ENCODE data around the gene APCDD1. TPM values are rescaled to one million over a fixed set of nuclear protein-coding genes. Genes with fewer than 3 reads are reported as not detected.
"Not testable (repeated sequence)": the region's sequence is repeated elsewhere in the genome, so short reads cannot be mapped to it uniquely, and the experiment has no call there.

Gene APCDD1
- total RNA-seq, 2 experiments from 2014 or later: not detected

DNA sequence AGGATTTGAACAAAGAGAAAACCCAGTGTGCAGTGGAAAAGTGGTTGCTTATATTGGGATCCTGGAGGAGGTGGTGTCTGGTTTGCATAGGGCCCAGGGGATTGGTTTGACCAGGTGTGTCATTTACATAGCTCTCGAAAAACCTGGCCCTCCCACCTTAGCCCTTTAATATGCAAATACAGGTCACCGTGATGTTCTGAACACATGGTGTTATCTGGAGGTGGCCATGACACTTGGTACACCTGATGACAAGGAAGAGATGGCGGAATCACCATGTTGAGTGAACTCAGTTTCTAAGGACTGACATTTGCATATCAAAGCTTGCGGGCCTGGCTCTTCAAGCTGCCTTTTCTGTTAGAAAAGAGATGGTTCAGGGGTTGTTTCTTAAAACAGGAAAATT is 69.1 kb downstream of the APCDD1 start:
- Mint-ChIP-seq H3K4me1 (peaks cover 36% of the 10 kb centered on the region), H3K27me3 (peaks cover 28% of the 10 kb centered on the region), H3K9me3 (ENCODE audit: low read depth) (no peaks in the 10 kb centered on the region), H3K27ac (no peak overlapping the region), H3K36me3 (peaks cover 5% of the 10 kb centered on the region), H3K4me3 (no peak overlapping the region)
- ATAC-seq (no peak), DNase-seq (no peak)
- CTCF ChIA-PET: no interaction called here

DNA sequence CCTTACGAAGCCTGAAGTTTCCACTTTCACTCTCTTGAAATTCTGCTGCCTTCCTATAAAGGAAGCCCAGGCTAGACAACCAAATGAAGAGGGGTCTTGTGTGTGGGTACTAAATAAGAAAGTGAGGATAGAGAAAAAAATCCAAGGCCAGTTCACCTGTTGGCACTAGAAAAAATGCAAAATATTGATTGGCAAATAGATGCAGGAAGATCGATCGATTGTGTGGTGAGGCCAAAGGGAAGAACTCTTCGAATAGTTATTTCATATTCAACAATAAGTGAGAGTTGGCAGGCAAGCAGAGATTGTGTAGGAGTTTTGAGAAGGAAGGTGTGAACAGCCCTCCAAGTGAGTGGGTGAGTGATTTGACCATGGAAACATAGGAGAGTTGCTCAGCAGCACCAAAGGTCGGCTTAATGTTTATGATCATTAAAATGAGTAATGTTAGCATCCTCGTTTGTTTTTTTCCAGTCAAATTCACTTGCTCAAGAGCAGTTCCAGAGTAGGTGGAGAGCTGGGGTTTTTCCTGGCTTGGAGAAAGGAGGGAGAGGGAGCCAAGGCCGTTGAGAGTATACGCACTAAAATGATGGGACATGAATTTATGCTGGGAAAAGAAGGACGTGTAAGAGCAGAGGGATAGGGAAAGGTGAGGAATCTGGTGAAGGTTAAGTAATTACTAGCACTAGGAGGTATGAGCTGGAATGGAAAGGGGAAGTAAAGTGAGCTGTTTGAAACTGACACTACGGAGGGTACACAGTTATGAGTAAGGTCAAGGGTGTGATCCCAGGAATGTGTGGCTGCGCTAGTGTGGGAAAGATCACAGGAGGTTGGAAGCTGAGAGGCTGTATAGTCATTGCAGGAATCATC is 70.3 kb downstream of the APCDD1 start:
- Mint-ChIP-seq H3K36me3 (peaks cover 5% of the 10 kb centered on the region), H3K27me3 (peaks cover 17% of the 10 kb centered on the region), H3K9me3 (ENCODE audit: low read depth) (no peaks in the 10 kb centered on the region), H3K27ac (no peak overlapping the region), H3K4me3 (peak overlapping the region; percentile 94), H3K4me1 (peaks cover 37% of the 10 kb centered on the region)
- ATAC-seq: no peak
- no peak for DNase-seq
- CTCF ChIA-PET: interaction anchor here (0.9 to 1.2 kb wide), 2 partner anchors 10 to 554 kb away, joined by 3 read pairs; no protein-coding TSS in a partner anchor

- Mint-ChIP-seq H3K27me3 (peaks cover 14% of the 10 kb centered on the region), H3K4me1 (peaks cover 39% of the 10 kb centered on the region), H3K27ac (peak overlapping the region; percentile 96), H3K4me3 (peak overlapping the region; percentile 94), H3K9me3 (ENCODE audit: low read depth) (no peaks in the 10 kb centered on the region), H3K36me3 (peaks cover 5% of the 10 kb centered on the region)
- no peak for ATAC-seq
- no peak for DNase-seq
- CTCF ChIA-PET: interaction anchor here (0.9 to 1.2 kb wide), 2 partner anchors 9 to 554 kb away, joined by 3 read pairs; no protein-coding TSS in a partner anchor
Observed at GRCh38 chr18:10525371-10525691, 70.9 kb downstream of the APCDD1 start.

- Mint-ChIP-seq H3K9me3 (ENCODE audit: low read depth) (no peaks in the 10 kb centered on the region), H3K27ac (peak within 1 kb of the TSS; percentile 96), H3K27me3 (peaks cover 14% of the 10 kb centered on the region), H3K36me3 (peaks cover 5% of the 10 kb centered on the region), H3K4me3 (peak within 1 kb of the TSS; percentile 94), H3K4me1 (peaks cover 45% of the 10 kb centered on the region)
- DNase-seq (peak; percentile 94), ATAC-seq (peak; percentile 93)
- CTCF ChIA-PET: interaction anchor here (0.9 to 1.2 kb wide), 2 partner anchors 9 to 555 kb away, joined by 3 read pairs; no protein-coding TSS in a partner anchor
Observed at GRCh38 chr18:10525697-10526560, 71.5 kb downstream of the APCDD1 start, which contains the start of gene NAPG. NAPG (plus strand) TSS chr18:10526027; CDS start chr18:10526103, 76 bp downstream.

DNA sequence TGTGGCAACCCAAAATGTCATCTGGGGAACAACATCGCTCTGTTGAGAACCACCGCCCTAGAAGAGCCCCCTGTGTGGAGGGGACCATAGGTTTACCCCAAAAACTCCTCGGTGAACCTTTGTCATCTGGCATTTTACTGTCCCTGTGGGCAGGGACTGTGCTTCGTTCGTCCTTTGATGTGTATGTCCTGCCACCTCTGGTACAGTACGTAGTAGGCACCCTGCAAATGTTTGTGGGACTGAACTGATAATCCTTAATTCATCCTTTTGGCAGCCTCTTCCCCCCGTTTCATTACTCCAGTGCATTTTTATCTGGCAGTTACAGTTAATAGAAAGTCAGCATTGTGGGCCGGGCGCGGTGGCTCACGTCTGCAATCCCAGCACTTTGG is 72.1 kb downstream of the APCDD1 start:
- ATAC-seq (peak; percentile 5), DNase-seq (no peak)
- peaks cover 46% of the 10 kb centered on the region for H3K4me1 Mint-ChIP-seq
- peak overlapping the region; percentile 89 for H3K27ac Mint-ChIP-seq
- peak overlapping the region; percentile 94 for H3K4me3 Mint-ChIP-seq
- no peaks in the 10 kb centered on the region for H3K9me3 Mint-ChIP-seq (ENCODE audit: low read depth)
- CTCF ChIA-PET: interaction anchor here (1.0 kb wide), 1 partner anchor 27 kb away, joined by 3 read pairs; no protein-coding TSS in a partner anchor
- H3K27me3 Mint-ChIP-seq: peaks cover 13% of the 10 kb centered on the region
- H3K36me3 Mint-ChIP-seq: peaks cover 5% of the 10 kb centered on the region

DNA sequence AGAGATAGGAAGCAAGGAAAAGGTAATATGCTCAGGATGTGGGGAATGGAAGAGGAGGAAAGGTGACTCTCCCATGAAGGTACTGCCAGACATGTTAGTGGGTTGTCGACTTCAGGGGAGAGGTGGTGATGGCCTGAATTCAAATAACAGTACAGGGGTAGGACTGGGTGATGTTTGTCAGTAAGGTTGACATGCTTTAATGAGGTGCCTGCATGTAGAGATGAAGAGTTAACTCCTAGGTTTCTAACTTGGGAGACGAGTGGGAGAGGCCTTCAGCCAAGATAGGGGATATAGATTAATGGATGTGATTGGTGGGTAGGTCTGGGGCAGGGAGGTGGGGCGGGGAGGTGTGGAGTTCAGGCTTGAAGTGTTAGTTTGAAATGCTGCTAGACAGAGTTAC is 74.0 kb downstream of the APCDD1 start:
- H3K27me3 Mint-ChIP-seq: no peaks in the 10 kb centered on the region
- no peak for ATAC-seq
- H3K36me3 Mint-ChIP-seq: peaks cover 10% of the 10 kb centered on the region
- DNase-seq: no peak
- H3K27ac Mint-ChIP-seq: no peak overlapping the region
- H3K4me3 Mint-ChIP-seq: peak overlapping the region; percentile 4
- CTCF ChIA-PET: no interaction called here
- no peaks in the 10 kb centered on the region for H3K9me3 Mint-ChIP-seq (ENCODE audit: low read depth)
- H3K4me1 Mint-ChIP-seq: peaks cover 49% of the 10 kb centered on the region

DNA sequence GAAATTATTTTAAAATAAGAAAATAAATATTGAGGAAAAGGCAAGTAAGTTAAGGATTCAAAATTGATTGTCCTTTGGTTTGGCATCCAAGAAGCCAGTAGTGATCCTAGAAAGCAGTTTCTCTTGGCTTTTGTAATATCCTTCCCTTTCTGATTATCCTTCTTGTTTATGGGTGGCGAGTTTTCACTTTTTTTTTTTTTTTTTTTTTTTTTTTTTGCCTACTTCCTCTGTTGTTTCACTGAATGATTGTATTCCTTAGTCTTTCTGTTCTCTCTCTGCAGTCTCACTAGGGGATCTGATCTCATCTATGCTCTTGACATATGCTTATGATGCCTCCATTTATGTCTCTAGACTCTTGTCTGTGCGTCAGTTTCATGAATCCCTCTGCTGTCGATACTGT is 75.6 kb downstream of the APCDD1 start:
- Mint-ChIP-seq H3K9me3 (ENCODE audit: low read depth) (no peaks in the 10 kb centered on the region), H3K4me1 (peaks cover 40% of the 10 kb centered on the region), H3K36me3 (peaks cover 16% of the 10 kb centered on the region), H3K4me3 (peak overlapping the region; percentile 16), H3K27ac (peak overlapping the region; percentile 83), H3K27me3 (no peaks in the 10 kb centered on the region)
- DNase-seq: no peak
- CTCF ChIA-PET: no interaction called here
- ATAC-seq: no peak

DNA sequence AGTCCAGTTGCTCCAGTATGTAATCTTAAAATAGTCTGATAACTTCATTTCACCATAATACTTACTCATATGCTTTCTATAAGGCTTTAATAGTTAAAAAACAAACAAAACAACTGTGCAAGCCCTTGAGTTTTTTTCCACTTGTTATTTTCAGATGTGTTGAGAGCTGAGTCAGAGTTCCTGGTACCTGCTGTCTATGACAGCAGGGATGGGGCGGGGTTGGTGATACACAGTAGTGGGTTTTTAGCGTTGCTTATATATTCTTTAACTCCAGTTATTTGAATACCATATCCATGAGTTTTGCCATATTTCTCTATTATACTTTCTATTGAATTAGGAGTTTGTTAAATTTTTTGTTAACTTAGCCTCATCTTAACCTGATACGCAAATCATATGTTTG is 76.4 kb downstream of the APCDD1 start:
- H3K4me1 Mint-ChIP-seq: peaks cover 37% of the 10 kb centered on the region
- peak overlapping the region; percentile 83 for H3K27ac Mint-ChIP-seq
- CTCF ChIA-PET: interaction anchor here (1.5 kb wide), 1 partner anchor 30 kb away, joined by 6 read pairs; no protein-coding TSS in a partner anchor
- DNase-seq: peak; percentile 46
- no peak overlapping the region for H3K4me3 Mint-ChIP-seq
- H3K27me3 Mint-ChIP-seq: no peaks in the 10 kb centered on the region
- H3K9me3 Mint-ChIP-seq (ENCODE audit: low read depth): no peaks in the 10 kb centered on the region
- ATAC-seq: no peak
- peaks cover 17% of the 10 kb centered on the region for H3K36me3 Mint-ChIP-seq

DNA sequence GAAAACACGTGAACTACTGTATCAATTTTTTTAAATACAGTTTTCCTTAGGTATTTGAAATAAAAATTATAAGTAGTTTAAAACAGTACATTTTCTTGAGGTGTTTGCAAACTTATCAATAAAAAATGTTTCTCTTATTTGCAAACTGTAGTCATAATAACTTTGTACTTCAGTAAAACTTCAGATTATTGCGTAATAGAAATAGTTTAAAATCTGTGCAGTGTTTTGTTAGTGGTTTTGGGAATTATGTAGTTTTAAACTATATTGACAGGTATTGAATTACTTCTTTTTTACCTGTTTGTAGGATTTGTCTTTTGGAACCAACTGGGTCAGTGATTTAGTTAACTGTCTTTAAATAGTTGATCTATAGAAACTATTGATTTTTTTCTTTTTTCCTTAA is 78.7 kb downstream of the APCDD1 start:
- Mint-ChIP-seq H3K27ac (no peak overlapping the region), H3K36me3 (peaks cover 23% of the 10 kb centered on the region), H3K27me3 (no peaks in the 10 kb centered on the region), H3K4me1 (peaks cover 37% of the 10 kb centered on the region), H3K9me3 (ENCODE audit: low read depth) (no peaks in the 10 kb centered on the region), H3K4me3 (no peak overlapping the region)
- no peak for ATAC-seq
- DNase-seq: no peak
- CTCF ChIA-PET: no interaction called here

DNA sequence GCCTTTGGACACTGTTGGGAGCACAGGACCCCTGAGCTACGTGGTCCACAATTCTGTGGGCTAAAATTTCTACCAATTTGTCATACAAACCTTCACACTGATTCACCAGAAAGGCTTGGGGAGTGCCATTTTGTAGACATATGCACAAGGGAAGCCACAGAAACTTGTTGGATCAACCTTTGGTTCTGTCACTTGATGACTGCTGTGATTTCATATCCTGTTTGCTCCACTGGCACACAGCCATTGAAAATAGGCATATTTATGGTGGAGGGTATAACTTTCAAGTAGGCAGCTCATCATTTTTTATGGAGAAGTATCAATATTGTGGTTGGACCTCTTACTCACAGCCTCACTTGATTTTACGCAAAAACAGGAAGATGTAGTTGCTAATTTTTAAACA is 81.8 kb downstream of the APCDD1 start:
- CTCF ChIA-PET: interaction anchor here (0.8 to 1.5 kb wide), 2 partner anchors 11 to 15 kb away, joined by 3 read pairs; no protein-coding TSS in a partner anchor
- H3K27ac Mint-ChIP-seq: no peak overlapping the region
- H3K36me3 Mint-ChIP-seq: peaks cover 44% of the 10 kb centered on the region
- H3K4me1 Mint-ChIP-seq: peaks cover 13% of the 10 kb centered on the region
- H3K27me3 Mint-ChIP-seq: no peaks in the 10 kb centered on the region
- H3K9me3 Mint-ChIP-seq (ENCODE audit: low read depth): no peaks in the 10 kb centered on the region
- DNase-seq: no peak
- no peak overlapping the region for H3K4me3 Mint-ChIP-seq
- ATAC-seq: no peak

DNA sequence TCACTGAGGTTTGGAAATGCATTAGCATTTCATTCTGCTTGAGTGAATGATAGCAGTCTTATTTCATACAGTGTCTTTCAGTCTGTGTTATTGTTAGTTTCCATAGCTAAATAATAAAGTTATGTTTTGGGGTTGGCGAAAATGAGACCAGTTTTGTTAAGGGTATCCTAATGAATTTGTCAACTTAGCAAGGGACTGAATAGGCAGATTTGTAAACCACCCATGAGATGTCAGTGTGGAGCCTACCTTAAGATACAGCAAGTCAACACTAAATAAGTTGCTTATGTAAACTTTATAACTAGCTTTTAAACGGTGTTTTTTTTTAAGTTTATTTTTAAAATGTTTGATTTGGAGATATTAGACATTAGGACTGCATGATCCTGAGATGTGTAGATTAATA is 83.3 kb downstream of the APCDD1 start:
- CTCF ChIA-PET: interaction anchor here (1.2 kb wide), 1 partner anchor 20 kb away, joined by 3 read pairs; no protein-coding TSS in a partner anchor
- DNase-seq (no peak), ATAC-seq (no peak)
- Mint-ChIP-seq H3K27ac (no peak overlapping the region), H3K4me1 (peaks cover 11% of the 10 kb centered on the region), H3K36me3 (peaks cover 48% of the 10 kb centered on the region), H3K9me3 (ENCODE audit: low read depth) (no peaks in the 10 kb centered on the region), H3K27me3 (no peaks in the 10 kb centered on the region), H3K4me3 (no peak overlapping the region)

- H3K9me3 Mint-ChIP-seq (ENCODE audit: low read depth); DNase-seq; H3K4me3 Mint-ChIP-seq; H3K27me3 Mint-ChIP-seq; H3K27ac Mint-ChIP-seq; ATAC-seq; CTCF ChIA-PET: not testable (repeated sequence)
- peaks cover 11% of the 10 kb centered on the region for H3K4me1 Mint-ChIP-seq
- H3K36me3 Mint-ChIP-seq: peaks cover 48% of the 10 kb centered on the region
Observed at GRCh38 chr18:10539124-10539523, 84.7 kb downstream of the APCDD1 start.

Data from activated CD8-positive, alpha-beta memory T cell treated with anti-CD3 and anti-CD28 coated beads, Interleukin-2, amount 10 ng/mL, durations not matched to agents 7 days and 5 days (primary cell).